Measurements from ENCODE around the gene PAFAH1B1.

The PAFAH1B1 gene

GRCh38 chr17:2705263-2705662 is 111.8 kb downstream of the PAFAH1B1 start:
- DNase-seq: no peak

- no peak for DNase-seq
These were observed 112.7 kb downstream of the PAFAH1B1 start for GRCh38 chr17:2705888-2706795.

DNA sequence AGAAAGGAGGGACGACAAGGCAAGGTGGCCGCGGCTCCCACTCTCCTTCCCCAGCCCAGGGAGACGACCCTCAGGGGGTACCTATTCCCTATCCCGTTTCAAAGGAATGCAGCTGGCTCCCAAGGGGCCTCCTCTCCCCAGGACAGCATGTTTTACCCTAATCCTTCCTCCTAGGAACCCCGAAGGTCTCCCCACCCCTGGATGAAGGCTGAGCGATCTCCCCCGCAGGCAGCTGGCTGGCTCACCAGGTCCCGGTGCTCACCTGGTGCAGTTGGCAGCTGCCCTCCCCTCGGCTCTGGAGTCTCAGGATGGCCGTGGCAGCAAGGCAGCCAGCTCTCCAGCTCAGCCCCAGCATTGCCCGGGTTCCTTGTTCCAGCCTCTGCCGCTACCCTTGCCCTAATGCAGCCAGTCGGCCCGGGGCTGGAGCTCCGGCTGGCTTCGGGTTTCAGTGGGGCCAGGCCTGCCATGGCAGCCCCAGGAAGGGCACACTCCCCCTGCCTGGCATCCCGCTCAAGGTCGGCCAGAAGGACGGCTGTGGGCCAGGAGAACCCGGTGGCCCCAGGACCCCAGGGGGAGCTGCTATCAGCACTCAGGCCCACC is 113.6 kb downstream of the PAFAH1B1 start:
- DNase-seq: no peak

DNA sequence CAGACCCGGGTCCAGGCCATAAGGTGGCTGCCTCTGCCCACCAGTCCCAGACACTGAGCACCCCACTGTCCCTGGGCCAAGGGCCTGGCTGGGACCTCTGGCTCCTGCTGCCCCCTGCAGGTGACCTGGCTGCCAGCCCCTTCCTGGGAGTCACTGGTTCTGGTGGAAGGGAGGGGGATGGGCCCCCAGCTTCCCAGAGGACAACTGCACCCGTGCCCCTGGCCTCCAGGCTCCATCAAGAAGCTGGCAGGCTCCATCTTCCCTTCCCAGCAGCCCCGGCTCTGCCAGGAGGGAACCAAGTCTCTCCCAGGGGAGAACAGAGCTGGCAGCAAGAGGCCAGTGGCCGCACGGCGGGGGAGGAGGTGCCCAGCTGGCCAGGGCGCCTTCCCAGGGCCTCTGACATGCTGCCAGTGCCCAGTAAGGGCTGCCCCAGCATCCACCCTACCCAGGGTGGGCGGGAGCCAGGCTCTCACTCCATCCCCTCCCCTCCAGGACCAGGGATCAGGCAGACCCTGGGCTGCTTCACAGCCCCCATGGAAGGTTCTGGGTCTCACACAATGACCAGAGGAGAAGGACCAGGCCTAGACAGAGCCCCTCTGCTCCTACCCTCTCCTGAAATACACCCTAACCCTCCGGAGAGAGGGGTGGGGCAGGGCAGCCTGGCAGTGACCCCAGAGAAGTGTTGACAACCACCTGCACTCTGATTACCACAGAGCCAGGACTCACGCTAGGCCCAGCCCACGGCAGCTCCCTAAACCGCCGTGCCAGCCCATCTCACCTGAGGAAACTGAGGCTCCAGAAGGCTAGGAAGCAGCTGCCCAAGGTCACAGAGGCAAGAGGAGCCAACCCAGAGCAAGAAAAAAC is 114.5 kb downstream of the PAFAH1B1 start:
- DNase-seq: no peak

GRCh38 chr17:2708585-2709182 is 115.2 kb downstream of the PAFAH1B1 start:
- no peak for DNase-seq

GRCh38 chr17:2709183-2709661 is 115.8 kb downstream of the PAFAH1B1 start:
- DNase-seq: no peak

- DNase-seq: no peak
These were observed 116.8 kb downstream of the PAFAH1B1 start for GRCh38 chr17:2710071-2710802.

GRCh38 chr17:2710803-2711607 is 117.6 kb downstream of the PAFAH1B1 start:
- DNase-seq: peak; percentile 66

GRCh38 chr17:2711608-2712299 is 118.3 kb downstream of the PAFAH1B1 start, which contains the start of gene CLUH:
CLUH (minus strand) TSS chr17:2711764; CDS start chr17:2711661, 103 bp downstream.
- DNase-seq: peak; percentile 98

- no peak for DNase-seq
These were observed 119.0 kb downstream of the PAFAH1B1 start for GRCh38 chr17:2712300-2713043.

- DNase-seq: no peak
These were observed 120.4 kb downstream of the PAFAH1B1 start for GRCh38 chr17:2713881-2714280.

DNA sequence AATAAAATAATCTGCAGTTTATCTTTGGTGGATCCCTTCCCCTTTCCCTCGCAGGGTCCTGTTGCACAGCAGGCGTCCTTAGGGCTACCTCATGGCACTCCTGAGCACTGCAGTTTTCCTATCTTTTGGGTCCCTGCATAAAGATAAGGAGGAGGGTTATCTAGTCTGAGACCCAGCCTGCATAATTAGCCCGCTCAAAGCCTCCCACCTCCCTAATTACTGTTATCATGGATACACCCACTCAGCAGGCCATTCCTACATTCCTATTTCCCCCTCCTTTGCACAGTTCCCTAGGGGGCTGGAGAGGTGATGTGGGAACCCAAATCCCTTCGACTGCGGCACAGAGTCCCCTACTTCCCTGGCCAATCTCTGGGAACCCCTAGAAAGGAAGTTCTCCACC is 123.2 kb downstream of the PAFAH1B1 start:
- no peak for DNase-seq

- DNase-seq: no peak
These were observed 124.9 kb downstream of the PAFAH1B1 start for GRCh38 chr17:2718150-2718938.

GRCh38 chr17:2719861-2720260 is 126.4 kb downstream of the PAFAH1B1 start:
- DNase-seq: no peak

GRCh38 chr17:2721603-2722002 is 128.1 kb downstream of the PAFAH1B1 start:
- DNase-seq: peak; percentile 38

DNA sequence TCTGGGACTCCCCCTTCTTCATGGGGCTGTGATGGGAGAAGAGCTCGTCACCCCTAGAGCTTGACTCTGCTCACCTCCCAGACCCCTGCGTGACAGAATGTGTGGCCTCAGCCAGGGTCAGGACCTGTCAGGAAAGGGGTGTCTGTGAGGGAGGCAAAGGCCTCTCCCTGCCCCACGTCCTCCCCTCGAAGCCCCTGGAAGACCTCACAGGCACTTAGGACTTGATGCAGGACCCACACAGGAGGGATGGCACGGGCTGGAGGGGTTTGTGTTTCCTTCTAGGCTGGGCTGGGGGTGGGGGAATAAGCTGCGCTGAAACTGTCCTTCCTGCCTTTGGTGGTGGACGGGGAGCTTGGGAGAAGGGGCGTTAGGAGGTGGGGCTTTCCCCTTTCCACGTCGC is 129.2 kb downstream of the PAFAH1B1 start:
- DNase-seq: no peak

GRCh38 chr17:2723505-2723996 is 130.1 kb downstream of the PAFAH1B1 start:
- no peak for DNase-seq

- no peak for DNase-seq
These were observed 130.7 kb downstream of the PAFAH1B1 start for GRCh38 chr17:2723997-2724783.

All from stimulated activated CD4-positive, alpha-beta T cell treated with anti-CD3 and anti-CD28 coated beads, Interleukin-15, amount 100 ng/mL, for 24 hours (primary cell).